ENCODE measurements around the gene P2RX4. TPM values are rescaled to one million over a fixed set of nuclear protein-coding genes. Genes with fewer than 3 reads are reported as not detected.

P2RX4 gene
- total and polyA plus RNA-seq, 2 of the 8 experiments (the other 6 are each of a cell fraction or from before 2014, with no cell fraction given) = 9.5 to 12.2 TPM

GRCh38 chr12:121205491-121205890, 4.4 kb upstream of the P2RX4 start:
- 89% methylated on average over 7 of the region's 7 CpGs; no CpG with 5 or more reads in 1 of the 2 experiments for WGBS, 2 experiments (ENCODE audit: extremely low coverage in 1 of 2, insufficient coverage in 1 of 2, insufficient read length in 1 of 2, insufficient replicate concordance in 2 of 2, low coverage in 1 of 2, low lambda C conversion rate in 2 of 2, missing lambda C conversion rate in 1 of 2)
- CTCF ChIA-PET (ENCODE audit: partially characterized antibody) = no interaction called here
- Histone ChIP-seq H3K4ac (replicated peaks; ENCODE audit: insufficient read length, low read depth, low read length) (no peak overlapping the region), H3K4me2 (ENCODE audit: insufficient read depth in 1 of 2, low read depth in 2 of 2, low read length in 2 of 2) (no peak overlapping the region), H3K56ac (replicated peaks; ENCODE audit: insufficient read length, low read depth, low read length) (no peak overlapping the region), H2BK20ac (ENCODE audit: low read length) (no peak overlapping the region), H3K79me2 (ENCODE audit: control insufficient read depth in 1 of 2, insufficient read depth in 2 of 2, low read length in 2 of 2) (no peaks in the 10 kb centered on the region), H3K4me3 (ENCODE audit: extremely low read depth in 1 of 4, insufficient read depth in 2 of 4, low read depth in 3 of 4, low read length in 4 of 4) (no peak overlapping the region), H3K23me2 (ENCODE audit: low read depth, low read length) (peaks cover 4% of the 10 kb centered on the region; the same call in 1 of the 2 replicates), H2BK15ac (ENCODE audit: low read length) (no peak overlapping the region), H3K27ac (ENCODE audit: low read depth, low read length) (no peak overlapping the region), H4K20me1 (replicated peaks in 1 of 2; ENCODE audit: control insufficient read depth in 1 of 2, insufficient read depth in 2 of 2, low read length in 2 of 2) (no peaks in the 10 kb centered on the region), H3K23ac (ENCODE audit: insufficient read length) (no peak overlapping the region), H2BK5ac (ENCODE audit: low read depth, low read length) (no peak overlapping the region), H3K79me1 (ENCODE audit: low read depth, low read length) (no peaks in the 10 kb centered on the region), H3K18ac (ENCODE audit: extremely low read depth, low read length) (no peak overlapping the region), H3K27me3 (replicated peaks in 1 of 4; ENCODE audit: control insufficient read depth in 3 of 4, extremely low read depth in 1 of 4, insufficient read depth in 3 of 4, low read length in 3 of 4) (peaks cover 0 to 5% (median 2%) of the 10 kb centered on the region in 4 experiments; a peak in 2 of 7 replicates), H3K4me1 (replicated peaks in 1 of 4; ENCODE audit: control insufficient read depth in 3 of 4, insufficient read depth in 4 of 4, low read length in 3 of 4) (no peaks in the 10 kb centered on the region; a peak in 1 of 7 replicates), H4K8ac (ENCODE audit: extremely low read depth, insufficient read depth, low read length) (no peak overlapping the region), H2BK120ac (replicated peaks; ENCODE audit: low read depth, low read length) (no peak overlapping the region), H2BK12ac (ENCODE audit: low read depth, low read length) (no peak overlapping the region), H3K9ac (replicated peaks in 1 of 4; ENCODE audit: extremely low read depth in 1 of 4, low read depth in 3 of 4, low read length in 3 of 4) (no peak overlapping the region), H4K5ac (ENCODE audit: insufficient read length, low read depth, low read length) (no peak overlapping the region), H3K14ac (ENCODE audit: insufficient read length) (no peak overlapping the region), H4K91ac (replicated peaks; ENCODE audit: insufficient read length, low read length) (no peak overlapping the region), H3K36me3 (ENCODE audit: control insufficient read depth in 2 of 4, insufficient read depth in 4 of 4, low read length in 3 of 4) (no peaks in the 10 kb centered on the region), H3K9me3 (ENCODE audit: insufficient read depth in 2 of 2, low read depth in 1 of 2, low read length in 1 of 2) (no peaks in the 10 kb centered on the region), H2AFZ (ENCODE audit: low read length) (no peak overlapping the region), H2AK5ac (ENCODE audit: low read depth, low read length) (no peak overlapping the region)
- FAIRE-seq = no peak
- no peak for DNase-seq (ENCODE audit: low read depth in 1 of 2, low spot score in 2 of 2)
- POLR2A ChIA-PET (ENCODE audit: partially characterized antibody) = no interaction called here
- TF ChIP-seq JUN (IDR thresholded peaks at IDR 0.05; ENCODE audit: low read depth, low read length) = no peak
- no peak for TF ChIP-seq HDAC2 (IDR thresholded peaks at IDR 0.05; ENCODE audit: borderline replicate concordance in 1 of 2, low read depth in 2 of 2, low read length in 2 of 2)
- TF ChIP-seq CBX5 (IDR thresholded peaks at IDR 0.05; ENCODE audit: low read depth, low read length) = no peak
- no peak for TF ChIP-seq TAF1 (IDR thresholded peaks at IDR 0.05; ENCODE audit: low read depth, low read length)
- no peak for TF ChIP-seq RFX5 (IDR thresholded peaks at IDR 0.05; ENCODE audit: borderline replicate concordance, low read depth, low read length)
- no peak for TF ChIP-seq USF2 (IDR thresholded peaks at IDR 0.05; ENCODE audit: low read length)
- no peak for TF ChIP-seq YY1 (IDR thresholded peaks at IDR 0.05; ENCODE audit: low read depth, low read length)
- TF ChIP-seq POU5F1 (IDR thresholded peaks at IDR 0.05; ENCODE audit: low read depth, low read length) = no peak
- no peak for TF ChIP-seq ATF3 (IDR thresholded peaks at IDR 0.05; ENCODE audit: insufficient read depth, low read depth, low read length)
- no peak for TF ChIP-seq MAX (IDR thresholded peaks at IDR 0.05)
- TF ChIP-seq SP4 (IDR thresholded peaks at IDR 0.05; ENCODE audit: low read length) = no peak
- TF ChIP-seq ASH2L (IDR thresholded peaks at IDR 0.05; ENCODE audit: low read length) = no peak
- no peak for TF ChIP-seq BACH1 (IDR thresholded peaks at IDR 0.05; ENCODE audit: low read length)
